Panc1 (cell line): ENCODE results near the gene RFX2. TPM values are rescaled to one million over a fixed set of nuclear protein-coding genes. Genes with fewer than 3 reads are reported as not detected.

Source experiments
- ATAC-seq: fragments of 200-7000 bp; cut with Tn5 transposase; 2 replicates; pipeline ENCODE4 v1.9.1; 2020; ENCODE audit warnings: mild to moderate bottlenecking, moderate library complexity
- BruUV-seq: library from RNA; stranded (reverse); fragments of 400-500 nt; replicated peaks from 2 replicates; lab custom pipeline; 2021; lab: Mats Ljungman, UMichigan
- CTCF ChIA-PET: fragments of 300-600 bp; sonication (Branson Sonifier 250); formaldehyde crosslinking; loops from one replicate; lab custom pipeline; 2022; ENCODE audit warnings: antibody characterized with exemption; lab: Charles Lee
- POLR2A ChIA-PET: fragments of 300-600 bp; sonication (Branson Sonifier 250); formaldehyde crosslinking; loops from one replicate; lab custom pipeline; 2022; ENCODE audit warnings: antibody characterized with exemption; lab: Charles Lee
- DNase-seq: peaks from one replicate; pipeline ENCODE4 v3.0.0-alpha.2; 2010; ENCODE audit warnings: low read depth, low spot score
- H3K27ac ChIP-seq: 2 replicates; pipeline ENCODE4 v1.5.1; 2011; ENCODE audit warnings: mild to moderate bottlenecking, low read length, inconsistent platforms
- H3K27me3 ChIP-seq: fragments of 200-500 bp; sonication (Bioruptor generic); 2 replicates; pipeline ENCODE4 v1.6.0; 2014; ENCODE audit warnings: low read length, inconsistent platforms; ENCODE audit not compliant: control insufficient read depth, insufficient read depth
- H3K36me3 ChIP-seq: fragments of 200-500 bp; sonication (Bioruptor generic); 2 replicates; pipeline ENCODE4 v1.5.1; 2014; ENCODE audit warnings: inconsistent platforms, mild to moderate bottlenecking, low read length, moderate library complexity; ENCODE audit not compliant: control insufficient read depth, insufficient read depth
- H3K4me1 ChIP-seq: 2 replicates; pipeline ENCODE4 v1.5.1; 2011; ENCODE audit warnings: inconsistent platforms, mild to moderate bottlenecking, low read length, moderate library complexity; ENCODE audit not compliant: control insufficient read depth, insufficient read depth
- H3K4me3 ChIP-seq, 2 experiments: 2 replicates each; pipeline ENCODE4 v1.5.1; 2011 to 2012; ENCODE audit warnings: low read depth in 2 of 2, low read length in 2 of 2, mild to moderate bottlenecking in 2 of 2, inconsistent platforms in 1 of 2, moderate library complexity in 1 of 2
- H3K9me3 ChIP-seq: fragments of 200-500 bp; sonication (Bioruptor generic); 2 replicates; pipeline ENCODE4 v1.5.1; 2014; ENCODE audit warnings: low read depth, mild to moderate bottlenecking, inconsistent platforms, low read length, moderate library complexity; ENCODE audit not compliant: control insufficient read depth, insufficient read depth
- POLR2AphosphoS5 ChIP-seq: IDR thresholded peaks from 2 replicates; pipeline ENCODE4 v1.6.1; 2012; ENCODE audit warnings: mild to moderate bottlenecking, low read depth, low read length, moderate library complexity
- REST ChIP-seq, 2 experiments: IDR thresholded peaks; 2 replicates each; pipeline ENCODE4 v1.6.1; 2011 to 2012; ENCODE audit warnings: low read depth in 2 of 2, control low read depth in 1 of 2, low read length in 1 of 2, mild to moderate bottlenecking in 1 of 2, moderate library complexity in 1 of 2; ENCODE audit not compliant: insufficient read depth in 1 of 2
- SIN3A ChIP-seq: IDR thresholded peaks from 2 replicates; pipeline ENCODE4 v1.6.1; 2012; ENCODE audit warnings: low read depth, mild to moderate bottlenecking, low read length, moderate library complexity, borderline replicate concordance; ENCODE audit not compliant: insufficient read depth
- TCF7L2 ChIP-seq: IDR thresholded peaks from 2 replicates; pipeline ENCODE4 v1.6.1; 2011; ENCODE audit warnings: mild to moderate bottlenecking, low read depth, low read length, inconsistent platforms
- in situ Hi-C: cut with HindIII; loops from 2 replicates; pipeline ENCODE4 v1.10.0; 2016; ENCODE audit warnings: low sequenced_read_pairs, low pct_unique_long_range_greater_than_20kb
- intact Hi-C: fragments of 100-400 bp; cut with micrococcal nuclease; formaldehyde crosslinking; loops from one replicate; pipeline ENCODE4 v1.10.0; 2022; ENCODE audit not compliant: unreplicated experiment
- total RNA-seq: library from RNA; stranded (reverse); gene quantifications from one replicate; pipeline ENCODE4 v1.2.1, GENCODE V29; 2021; ENCODE audit not compliant: unreplicated experiment
- TF ChIP-seq, protein P1 (sequence below): fragments of 450-650 bp; IDR thresholded peaks from 2 replicates; pipeline ENCODE4 v1.5.1; 2017; ENCODE audit warnings: mild to moderate bottlenecking

The RFX2 gene
- total RNA-seq, 1 experiment from 2014 or later, result 8.0 TPM

DNA sequence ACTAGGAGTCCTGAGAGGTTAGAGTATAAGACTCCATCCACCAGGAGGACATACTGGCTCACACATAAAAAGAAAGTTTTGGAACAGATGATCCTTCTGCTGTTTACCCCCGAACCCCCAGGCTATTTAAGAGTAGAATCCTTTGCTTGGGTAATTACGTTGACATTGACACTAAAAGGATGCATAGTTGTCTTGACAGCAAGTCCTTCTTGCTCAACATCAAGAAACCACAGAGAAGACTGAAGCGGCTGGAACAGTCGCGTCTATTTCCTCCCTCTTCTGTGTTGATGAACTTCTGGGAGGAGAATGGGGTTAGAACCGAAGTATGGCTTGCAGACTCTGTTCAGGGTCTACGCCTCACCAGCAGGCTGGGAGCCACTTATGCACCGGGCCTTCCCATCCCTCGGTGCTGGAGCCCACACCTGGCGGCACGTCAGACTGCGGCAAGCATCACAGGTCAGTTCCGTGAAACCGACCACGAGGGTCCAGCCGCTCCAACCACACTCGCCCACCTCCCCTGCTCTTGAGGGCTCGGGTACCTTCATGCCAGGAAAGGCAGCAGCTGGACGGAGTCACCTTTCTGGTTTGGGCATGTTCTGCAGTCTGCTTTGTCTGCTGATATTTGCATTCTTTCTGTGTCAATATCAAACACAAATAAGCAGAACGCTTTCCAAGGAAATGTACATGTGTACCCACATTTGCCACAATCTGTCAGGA is 90.0 kb downstream of the RFX2 start:
- TF ChIP-seq SIN3A, result no peak
- in situ Hi-C loops (no loop called here), intact Hi-C loops (no loop called here)
- DNase-seq, result no peak
- H3K27me3 ChIP-seq, result no peaks in the 10 kb centered on the region
- ATAC-seq, result no peak
- no peak overlapping the region for H3K27ac ChIP-seq
- H3K36me3 ChIP-seq, result no peaks in the 10 kb centered on the region
- H3K4me3 ChIP-seq, result no peak overlapping the region
- ChIA-PET POLR2A (no interaction called here), CTCF (no interaction called here)
- BruUV-seq, result no TSS peak
- H3K4me1 ChIP-seq, result no peaks in the 10 kb centered on the region
- H3K9me3 ChIP-seq, result no peaks in the 10 kb centered on the region

DNA sequence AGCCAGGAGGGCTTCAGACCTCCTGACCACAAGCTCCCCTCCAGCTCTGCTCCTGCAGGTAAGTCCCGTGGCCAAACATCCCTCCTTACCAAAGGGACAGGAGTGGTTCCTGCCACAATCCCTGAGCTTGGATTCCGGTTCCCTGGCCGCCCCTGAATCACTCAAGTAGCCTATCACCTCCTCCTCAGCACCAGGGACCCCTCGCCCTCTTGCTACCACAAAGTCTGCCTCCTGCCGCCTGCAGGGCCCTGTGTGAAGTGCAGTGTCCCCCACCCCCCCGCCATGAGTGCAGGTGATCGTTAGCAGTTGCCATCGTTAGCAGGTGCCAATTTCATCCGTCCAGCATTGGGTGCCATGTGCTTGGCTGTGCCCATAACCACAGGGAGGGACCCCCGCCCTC is 91.5 kb downstream of the RFX2 start:
- ATAC-seq, result no peak

More for the DNA sequence above, 91.5 kb downstream of the RFX2 start:
- ChIA-PET CTCF (no interaction called here), POLR2A (no interaction called here)
- no TSS peak for BruUV-seq
- Histone ChIP-seq H3K9me3 (no peaks in the 10 kb centered on the region), H3K4me1 (no peaks in the 10 kb centered on the region), H3K4me3 (no peak overlapping the region), H3K27me3 (no peaks in the 10 kb centered on the region), H3K27ac (no peak overlapping the region), H3K36me3 (no peaks in the 10 kb centered on the region)
- in situ Hi-C loops (no loop called here), intact Hi-C loops (no loop called here)
- no peak for DNase-seq
- TF ChIP-seq SIN3A (no peak), REST (IDR thresholded peaks at IDR 0.05; ENCODE audit: insufficient read depth in 1 of 2, low read depth in 2 of 2, low read length in 1 of 2) (no peak), TCF7L2 (no peak), POLR2AphosphoS5 (no peak)
- TF ChIP-seq, protein P1, sequence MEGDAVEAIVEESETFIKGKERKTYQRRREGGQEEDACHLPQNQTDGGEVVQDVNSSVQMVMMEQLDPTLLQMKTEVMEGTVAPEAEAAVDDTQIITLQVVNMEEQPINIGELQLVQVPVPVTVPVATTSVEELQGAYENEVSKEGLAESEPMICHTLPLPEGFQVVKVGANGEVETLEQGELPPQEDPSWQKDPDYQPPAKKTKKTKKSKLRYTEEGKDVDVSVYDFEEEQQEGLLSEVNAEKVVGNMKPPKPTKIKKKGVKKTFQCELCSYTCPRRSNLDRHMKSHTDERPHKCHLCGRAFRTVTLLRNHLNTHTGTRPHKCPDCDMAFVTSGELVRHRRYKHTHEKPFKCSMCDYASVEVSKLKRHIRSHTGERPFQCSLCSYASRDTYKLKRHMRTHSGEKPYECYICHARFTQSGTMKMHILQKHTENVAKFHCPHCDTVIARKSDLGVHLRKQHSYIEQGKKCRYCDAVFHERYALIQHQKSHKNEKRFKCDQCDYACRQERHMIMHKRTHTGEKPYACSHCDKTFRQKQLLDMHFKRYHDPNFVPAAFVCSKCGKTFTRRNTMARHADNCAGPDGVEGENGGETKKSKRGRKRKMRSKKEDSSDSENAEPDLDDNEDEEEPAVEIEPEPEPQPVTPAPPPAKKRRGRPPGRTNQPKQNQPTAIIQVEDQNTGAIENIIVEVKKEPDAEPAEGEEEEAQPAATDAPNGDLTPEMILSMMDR, result no peak
